GM12878 (cell line): ENCODE results near the gene ELK4.

Source experiments
- CEBPB ChIP-seq, 2 experiments: fragments of 150-350 bp in 1 of 2; IDR thresholded peaks; 2 replicates each; pipeline ENCODE4 v1.6.1; 2012 to 2014; ENCODE audit warnings: low read depth in 2 of 2, low read length in 2 of 2, borderline replicate concordance in 1 of 2, inconsistent platforms in 1 of 2
- CREB1 ChIP-seq: IDR thresholded peaks from 2 replicates; pipeline ENCODE4 v1.6.1; 2012; ENCODE audit warnings: low read depth, mild to moderate bottlenecking, inconsistent platforms
- FOXM1 ChIP-seq: IDR thresholded peaks from 2 replicates; pipeline ENCODE4 v1.6.1; 2012; ENCODE audit warnings: low read depth, mild to moderate bottlenecking, inconsistent platforms, low read length, moderate library complexity
- POLR2A ChIP-seq: IDR thresholded peaks from 2 replicates; pipeline ENCODE4 v1.6.1; 2011; ENCODE audit warnings: low read depth, mild to moderate bottlenecking, low read length
- TCF12 ChIP-seq: IDR thresholded peaks from 2 replicates; pipeline ENCODE4 v1.6.1; 2011; ENCODE audit warnings: low read depth, mild to moderate bottlenecking, low read length
- ZNF592 ChIP-seq: fragments of 450-650 bp; IDR thresholded peaks from 2 replicates; pipeline ENCODE4 v1.6.1; 2017; ENCODE audit warnings: mild to moderate bottlenecking, moderate library complexity

- TF ChIP-seq CREB1 (no peak), POLR2A (no peak), FOXM1 (no peak), CEBPB (IDR thresholded peaks at IDR 0.05; ENCODE audit: borderline replicate concordance in 1 of 2, low read depth in 2 of 2, low read length in 2 of 2) (no peak), ZNF592 (no peak), TCF12 (no peak)
Observed at GRCh38 chr1:205633421-205633976, 1.7 kb upstream of the ELK4 start.
